Neuronal stem cell (in vitro differentiated cells): ENCODE measurements around the gene NEMF.

Source experiments
- DNase-seq: peaks from one replicate; pipeline ENCODE4 v3.0.0-alpha.2; 2013; ENCODE audit warnings: low spot score
- H2AFZ ChIP-seq: one replicate; pipeline ENCODE4 v1.6.1; 2013; ENCODE audit warnings: mild to moderate bottlenecking, low read length, inconsistent platforms
- H2AK5ac ChIP-seq: 2 replicates; pipeline ENCODE4 v1.6.1; 2013; ENCODE audit warnings: low read depth, mild to moderate bottlenecking, inconsistent platforms, low read length, moderate library complexity, mixed read lengths
- H2BK120ac ChIP-seq: 2 replicates; pipeline ENCODE4 v1.6.1; 2013; ENCODE audit warnings: low read depth, mild to moderate bottlenecking, inconsistent platforms, low read length, moderate library complexity, mixed read lengths
- H2BK12ac ChIP-seq: one replicate; pipeline ENCODE4 v1.6.1; 2013; ENCODE audit warnings: low read length, inconsistent platforms
- H2BK15ac ChIP-seq: 2 replicates; pipeline ENCODE4 v1.6.1; 2013; ENCODE audit warnings: mild to moderate bottlenecking, low read length, inconsistent platforms, mixed read lengths
- H2BK5ac ChIP-seq: one replicate; pipeline ENCODE4 v1.6.1; 2013; ENCODE audit warnings: inconsistent platforms, mild to moderate bottlenecking, low read length, moderate library complexity
- H3K14ac ChIP-seq: one replicate; pipeline ENCODE4 v1.6.1; 2013; ENCODE audit warnings: low read length, inconsistent platforms
- H3K18ac ChIP-seq: 2 replicates; pipeline ENCODE4 v1.6.1; 2013; ENCODE audit warnings: low read length, inconsistent platforms
- H3K23ac ChIP-seq: 2 replicates; pipeline ENCODE4 v1.6.1; 2013; ENCODE audit warnings: low read depth, mild to moderate bottlenecking, mixed read lengths, low read length, inconsistent platforms; ENCODE audit not compliant: poor library complexity
- H3K27ac ChIP-seq: replicated peaks from 3 replicates; pipeline ENCODE4 v1.5.1; 2013; ENCODE audit warnings: low read length, inconsistent platforms
- H3K27me3 ChIP-seq, 3 experiments: 2 replicates each; pipeline ENCODE4 v1.6.1; 2013; ENCODE audit warnings: low read length in 3 of 3, mild to moderate bottlenecking in 2 of 3, inconsistent platforms in 1 of 3, low read depth in 1 of 3, mixed read lengths in 1 of 3, moderate library complexity in 1 of 3; ENCODE audit not compliant: control insufficient read depth in 3 of 3, insufficient read depth in 3 of 3
- H3K36me3 ChIP-seq, 2 donors: replicated peaks in 1 of 2; 2 replicates each; pipeline ENCODE4 v1.6.1; 2013; ENCODE audit warnings: low read length in 2 of 2; ENCODE audit not compliant: control insufficient read depth in 2 of 2, insufficient read depth in 2 of 2
- H3K4ac ChIP-seq: 2 replicates; pipeline ENCODE4 v1.6.1; 2013; ENCODE audit warnings: inconsistent platforms, mild to moderate bottlenecking, low read length, moderate library complexity
- H3K4me1 ChIP-seq, 2 donors: 1 replicate in 1 of 2; 2 replicates in 1 of 2; pipeline ENCODE4 v1.6.1; 2013; ENCODE audit warnings: low read length in 2 of 2, low read depth in 1 of 2; ENCODE audit not compliant: control insufficient read depth in 2 of 2, insufficient read depth in 1 of 2
- H3K4me2 ChIP-seq: one replicate; pipeline ENCODE4 v1.6.1; 2013; ENCODE audit warnings: mild to moderate bottlenecking, low read length, inconsistent platforms; ENCODE audit not compliant: insufficient read depth, poor library complexity, severe bottlenecking
- H3K4me3 ChIP-seq, 2 donors: 2 replicates each; pipeline ENCODE4 v1.5.1; 2013; ENCODE audit warnings: low read length in 2 of 2, mild to moderate bottlenecking in 2 of 2, inconsistent platforms in 1 of 2, moderate library complexity in 1 of 2
- H3K79me1 ChIP-seq: one replicate; pipeline ENCODE4 v1.6.1; 2013; ENCODE audit warnings: low read depth, mild to moderate bottlenecking, inconsistent platforms, low read length, moderate library complexity
- H3K9ac ChIP-seq: one replicate; pipeline ENCODE4 v1.6.1; 2013; ENCODE audit warnings: mild to moderate bottlenecking, low read depth, low read length, inconsistent platforms; ENCODE audit not compliant: poor library complexity
- H3K9me3 ChIP-seq, 2 donors: replicated peaks in 1 of 2; 2 replicates each; pipeline versions ENCODE3 to v1.6.1; 2013; ENCODE audit warnings: low read length in 2 of 2, mild to moderate bottlenecking in 2 of 2, inconsistent platforms in 1 of 2, low read depth in 1 of 2, mixed read lengths in 1 of 2, moderate library complexity in 1 of 2; ENCODE audit not compliant: control insufficient read depth in 2 of 2, insufficient read depth in 1 of 2
- H4K8ac ChIP-seq: one replicate; pipeline ENCODE4 v1.6.1; 2013; ENCODE audit warnings: low read depth, mild to moderate bottlenecking, inconsistent platforms, low read length, moderate library complexity
- H4K91ac ChIP-seq: one replicate; pipeline ENCODE4 v1.6.1; 2013; ENCODE audit warnings: low read length, low read depth, mild to moderate bottlenecking, inconsistent platforms; ENCODE audit not compliant: poor library complexity
- WGBS, 2 donors: extraction: QIAGEN DNeasy Blood & Tissue Kit; methylation state at CpG; one replicate each; pipeline ENCODE4 v1.1.7; 2013; ENCODE audit warnings: missing lambda C conversion rate in 2 of 2, mixed read lengths in 1 of 2; ENCODE audit not compliant: insufficient read length in 2 of 2, insufficient replicate concordance in 1 of 2; ENCODE audit errors: extremely low coverage in 2 of 2; 5-methylcytosine and 5-hydroxymethylcytosine counted together

NEMF gene

DNA sequence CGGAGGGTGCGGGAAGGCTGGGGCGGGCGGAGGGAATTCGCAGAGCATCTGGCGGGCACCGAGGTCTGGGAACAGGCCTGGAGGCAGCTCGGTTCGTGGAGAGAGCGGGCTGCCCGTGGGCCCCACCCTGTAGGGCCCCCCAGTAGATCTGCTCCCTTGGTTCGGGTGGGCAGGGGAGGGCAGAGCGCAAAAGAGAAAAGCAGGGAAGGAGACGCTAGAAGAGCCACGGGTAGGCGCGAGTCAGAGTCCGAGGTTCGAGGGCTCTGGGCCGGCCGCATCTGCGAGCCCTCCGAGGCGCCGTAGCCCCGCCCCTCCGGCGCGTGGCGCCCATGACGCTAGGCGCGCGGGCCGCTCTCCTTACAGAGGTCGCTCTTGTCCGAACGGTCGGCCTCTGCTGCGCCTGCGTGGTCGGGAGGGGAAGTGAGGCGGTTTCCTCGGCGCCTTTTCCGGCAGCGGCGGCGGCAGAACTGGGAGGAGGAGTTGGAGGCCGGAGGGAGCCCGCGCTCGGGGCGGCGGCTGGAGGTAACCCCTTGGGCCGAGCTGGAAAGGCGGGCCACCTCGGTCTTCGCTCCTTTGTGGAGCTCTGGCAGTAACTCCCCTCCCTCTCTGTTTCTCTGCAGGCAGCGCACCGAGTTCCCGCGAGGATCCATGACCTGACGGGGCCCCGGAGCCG, 40.2 kb upstream of the NEMF start, which contains the start of gene ARF6:
Gene ARF6, plus strand, starts transcription at position 447 of the 673 bp plus-strand sequence. CDS start 655 bp downstream, outside the sequence.
- Histone ChIP-seq H3K14ac (peak within 1 kb of the TSS; percentile 94), H3K9ac (peak within 1 kb of the TSS; percentile 94), H3K18ac (peak within 1 kb of the TSS; percentile 97), H2BK5ac (peak within 1 kb of the TSS; percentile 75), H3K27ac (peak within 1 kb of the TSS; percentile 90), H2BK15ac (no peak within 1 kb of the TSS), H3K9me3 (no peaks in the 10 kb centered on the region), H3K4me2 (peak within 1 kb of the TSS; percentile 72), H4K91ac (peak within 1 kb of the TSS; percentile 96), H2BK12ac (peak within 1 kb of the TSS; percentile 58), H2BK120ac (peak within 1 kb of the TSS; percentile 41), H2AK5ac (peak within 1 kb of the TSS; percentile 70), H3K36me3 (peaks cover 0 to 41% of the 10 kb centered on the region in 2 donors), H3K4me1 (peaks cover 0 to 17% of the 10 kb centered on the region in 2 donors), H3K79me1 (peaks cover 6% of the 10 kb centered on the region), H3K4me3 (peak within 1 kb of the TSS; percentile 89 to 99), H4K8ac (no peak within 1 kb of the TSS), H2AFZ (peak within 1 kb of the TSS; percentile 91), H3K4ac (no peak within 1 kb of the TSS), H3K23ac (peak within 1 kb of the TSS; percentile 98), H3K27me3 (no peaks in the 10 kb centered on the region)
- WGBS, 2 donors = no CpG with 5 or more reads among the region's 66 CpGs
- DNase-seq = peak; percentile 97

DNA sequence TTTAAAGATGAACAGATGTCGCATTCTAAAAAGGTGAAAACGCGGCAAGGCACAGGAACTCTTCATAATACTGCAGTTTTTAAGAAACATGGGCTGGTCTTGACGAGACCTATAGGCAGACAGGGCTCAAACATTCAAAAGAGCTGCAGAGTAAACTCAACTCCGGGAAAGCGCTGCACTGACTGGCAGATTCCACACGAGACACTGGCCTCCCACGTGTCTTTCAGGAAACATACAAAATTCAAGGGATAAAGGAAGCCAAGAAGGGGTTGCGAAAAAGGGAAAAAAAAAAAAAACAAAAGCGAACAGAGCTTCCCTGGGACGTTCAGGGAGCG, 39.7 kb upstream of the NEMF start:
- peaks cover 6% of the 10 kb centered on the region for H3K79me1 ChIP-seq
- peak overlapping the region; percentile 91 for H2AFZ ChIP-seq
- no peak overlapping the region for H2BK120ac ChIP-seq
- H3K4ac ChIP-seq = no peak overlapping the region
- no peak overlapping the region for H4K8ac ChIP-seq
- H3K36me3 ChIP-seq = peaks cover 0 to 36% of the 10 kb centered on the region in 2 donors
- no peak overlapping the region for H2BK15ac ChIP-seq
- DNase-seq = peak; percentile 51
- peak overlapping the region; percentile 72 for H3K4me2 ChIP-seq
- H3K14ac ChIP-seq = peak overlapping the region; percentile 22
- H3K18ac ChIP-seq = peak overlapping the region; percentile 97
- H4K91ac ChIP-seq = no peak overlapping the region
- peak overlapping the region; percentile 90 for H3K27ac ChIP-seq
- H3K4me1 ChIP-seq = peaks cover 0 to 17% of the 10 kb centered on the region in 2 donors
- peak overlapping the region; percentile 98 for H3K23ac ChIP-seq
- no peaks in the 10 kb centered on the region for H3K27me3 ChIP-seq
- WGBS, 2 donors = no CpG with 5 or more reads among the region's 12 CpGs
- peak overlapping the region; percentile 75 for H2BK5ac ChIP-seq
- H3K4me3 ChIP-seq = peak overlapping the region; percentile 88 to 89
- no peak overlapping the region for H2AK5ac ChIP-seq
- no peaks in the 10 kb centered on the region for H3K9me3 ChIP-seq
- no peak overlapping the region for H2BK12ac ChIP-seq
- H3K9ac ChIP-seq = peak overlapping the region; percentile 92

GRCh38 chr14:49888293-49888692, 35.7 kb upstream of the NEMF start:
- H3K23ac ChIP-seq = no peak overlapping the region
- no peak overlapping the region for H4K91ac ChIP-seq
- no peak overlapping the region for H2AFZ ChIP-seq
- peaks cover 3 to 4% of the 10 kb centered on the region in 2 donors for H3K4me1 ChIP-seq
- no peak overlapping the region for H3K18ac ChIP-seq
- H2BK120ac ChIP-seq = no peak overlapping the region
- no peak overlapping the region for H3K9ac ChIP-seq
- DNase-seq = no peak
- peaks cover 3% of the 10 kb centered on the region for H3K79me1 ChIP-seq
- H4K8ac ChIP-seq = no peak overlapping the region
- no peak overlapping the region for H2AK5ac ChIP-seq
- H3K27ac ChIP-seq = no peak overlapping the region
- H3K4me3 ChIP-seq = no peak overlapping the region
- no peak overlapping the region for H2BK5ac ChIP-seq
- H3K14ac ChIP-seq = no peak overlapping the region
- H3K4me2 ChIP-seq = no peak overlapping the region
- no peaks in the 10 kb centered on the region for H3K27me3 ChIP-seq
- H2BK15ac ChIP-seq = no peak overlapping the region
- H3K36me3 ChIP-seq = no peaks in the 10 kb centered on the region
- H2BK12ac ChIP-seq = no peak overlapping the region
- no peak overlapping the region for H3K4ac ChIP-seq
- no peaks in the 10 kb centered on the region for H3K9me3 ChIP-seq
- WGBS, 2 donors = no CpG with 5 or more reads among the region's 2 CpGs

DNA sequence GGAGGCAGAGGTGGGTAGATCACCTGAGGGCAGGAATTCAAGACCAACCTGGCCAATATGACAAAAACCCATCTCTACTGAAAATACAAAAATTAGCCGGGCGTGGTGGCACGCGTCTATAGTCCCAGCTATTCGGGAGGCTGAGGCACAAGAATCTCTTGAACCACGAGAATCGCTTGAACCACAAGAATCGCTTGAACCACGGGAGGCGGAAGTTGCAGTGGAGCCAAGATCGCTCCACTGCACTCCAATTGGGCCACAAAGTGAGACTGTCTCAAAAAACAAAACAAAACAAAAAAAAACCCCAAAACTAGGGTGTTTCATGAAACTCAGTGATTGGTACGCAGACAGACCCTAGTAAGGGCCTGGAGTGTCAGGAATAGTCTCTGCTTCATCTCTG, 33.9 kb upstream of the NEMF start:
- DNase-seq = no peak
- Histone ChIP-seq H2AFZ (no peak overlapping the region), H3K4me2 (no peak overlapping the region), H2BK12ac (no peak overlapping the region), H3K23ac (no peak overlapping the region), H3K14ac (no peak overlapping the region), H3K9ac (no peak overlapping the region), H4K91ac (no peak overlapping the region), H3K4me1 (peaks cover 3 to 4% of the 10 kb centered on the region in 2 donors), H3K9me3 (no peaks in the 10 kb centered on the region), H3K18ac (no peak overlapping the region), H2BK5ac (no peak overlapping the region), H3K36me3 (no peaks in the 10 kb centered on the region), H3K4ac (no peak overlapping the region), H3K27me3 (no peaks in the 10 kb centered on the region), H3K4me3 (no peak overlapping the region), H3K79me1 (no peaks in the 10 kb centered on the region), H2AK5ac (no peak overlapping the region), H3K27ac (no peak overlapping the region), H2BK15ac (no peak overlapping the region), H2BK120ac (no peak overlapping the region), H4K8ac (no peak overlapping the region)
- WGBS, 2 donors = no CpG with 5 or more reads among the region's 12 CpGs
